Kidney epithelial cell (primary cell): ENCODE data around the gene GRM8. TPM values are rescaled to one million over a fixed set of nuclear protein-coding genes. Genes with fewer than 3 reads are reported as not detected.
A peak's percentile ranks its signal among the peaks of the same experiment; 100 is the strongest.

Experiments used
- DNase-seq: peaks from one replicate; pipeline ENCODE4 v3.0.0-alpha.2; 2010; ENCODE audit warnings: low read depth
- H3K27me3 ChIP-seq: 2 replicates; pipeline ENCODE4 v1.6.0; 2011; ENCODE audit warnings: low read length; ENCODE audit not compliant: control insufficient read depth, insufficient read depth
- H3K36me3 ChIP-seq: 2 replicates; pipeline ENCODE4 v1.5.1; 2011; ENCODE audit warnings: low read length; ENCODE audit not compliant: control insufficient read depth, insufficient read depth
- H3K4me3 ChIP-seq: 2 replicates; pipeline ENCODE4 v1.5.1; 2011; ENCODE audit warnings: low read depth, mild to moderate bottlenecking, control low read depth, low read length
- CTCF ChIP-seq: IDR thresholded peaks from 2 replicates; pipeline ENCODE4 v1.5.1; 2011; ENCODE audit warnings: mild to moderate bottlenecking, moderate library complexity, low read length, control low read depth, inconsistent platforms; ENCODE audit not compliant: insufficient read depth, poor library complexity, severe bottlenecking
- total RNA-seq: library from RNA; depleted of rRNA; stranded (reverse); fragments of >200 nt; gene quantifications from 2 replicates; pipeline ENCODE4 v1.2.3, GENCODE V29; 2015

GRM8 gene
- total RNA-seq, 1 donor from 2014 or later = 0.17 TPM

GRCh38 chr7:127137146-127137545, 115.6 kb downstream of the GRM8 start:
- DNase-seq = no peak
- Histone ChIP-seq H3K36me3 (no peaks in the 10 kb centered on the region), H3K4me3 (no peak overlapping the region), H3K27me3 (no peaks in the 10 kb centered on the region)
- no peak for TF ChIP-seq CTCF

GRCh38 chr7:127135871-127136485, 116.8 kb downstream of the GRM8 start:
- no peaks in the 10 kb centered on the region for H3K36me3 ChIP-seq
- DNase-seq = no peak
- H3K4me3 ChIP-seq = no peak overlapping the region
- H3K27me3 ChIP-seq = no peaks in the 10 kb centered on the region
- TF ChIP-seq CTCF = no peak

DNA sequence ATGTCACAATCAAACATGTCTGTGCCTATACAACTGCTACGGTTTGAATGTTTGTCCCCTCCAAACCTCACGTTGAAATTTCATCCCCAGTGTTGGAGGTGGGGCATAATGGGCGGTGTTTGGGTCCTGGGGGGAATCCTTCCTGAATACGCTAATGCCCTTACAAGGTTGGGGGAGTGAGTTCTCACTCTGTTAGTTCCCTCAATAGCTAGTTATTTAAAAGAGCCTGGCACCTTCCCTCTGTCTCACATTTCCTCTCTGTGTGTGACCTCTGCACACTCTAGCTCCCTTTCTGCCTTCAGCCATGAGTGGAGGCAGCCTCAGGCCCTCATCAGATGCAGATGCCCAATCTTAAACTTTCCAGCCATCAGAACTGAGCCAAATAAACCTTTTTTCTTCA, 129.5 kb downstream of the GRM8 start:
- Histone ChIP-seq H3K27me3 (no peaks in the 10 kb centered on the region), H3K36me3 (no peaks in the 10 kb centered on the region), H3K4me3 (no peak overlapping the region)
- TF ChIP-seq CTCF = no peak
- no peak for DNase-seq

GRCh38 chr7:127119517-127119916, 133.2 kb downstream of the GRM8 start:
- Histone ChIP-seq H3K27me3 (no peaks in the 10 kb centered on the region), H3K36me3 (no peaks in the 10 kb centered on the region), H3K4me3 (no peak overlapping the region)
- TF ChIP-seq CTCF = no peak
- no peak for DNase-seq

DNA sequence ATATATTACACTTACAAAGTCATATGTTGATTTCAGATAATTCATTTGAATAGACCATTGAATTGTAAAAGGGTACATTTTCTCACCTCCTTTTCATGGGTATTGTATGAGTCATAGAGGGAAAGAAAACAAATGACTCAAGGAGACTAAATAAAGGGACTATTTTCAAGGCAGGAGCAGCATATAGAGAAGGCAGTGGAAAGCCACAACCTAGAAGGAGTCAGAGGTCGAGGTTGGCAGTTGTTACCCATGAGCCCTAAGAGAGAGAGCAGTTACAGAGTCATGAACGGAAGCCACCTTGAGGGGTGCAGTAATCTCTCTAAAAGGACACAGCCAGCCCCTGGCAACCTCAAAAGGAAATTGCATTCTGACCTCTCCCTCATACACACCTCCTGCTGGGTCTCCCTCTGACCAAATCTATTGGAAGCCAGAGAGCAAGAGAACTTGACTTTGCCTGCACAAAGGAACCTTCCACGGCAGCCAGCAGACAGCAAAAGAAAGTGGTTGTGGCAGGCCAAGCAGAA, 137.9 kb downstream of the GRM8 start:
- TF ChIP-seq CTCF = no peak
- H3K27me3 ChIP-seq = no peaks in the 10 kb centered on the region
- DNase-seq = no peak
- no peaks in the 10 kb centered on the region for H3K36me3 ChIP-seq
- H3K4me3 ChIP-seq = no peak overlapping the region

DNA sequence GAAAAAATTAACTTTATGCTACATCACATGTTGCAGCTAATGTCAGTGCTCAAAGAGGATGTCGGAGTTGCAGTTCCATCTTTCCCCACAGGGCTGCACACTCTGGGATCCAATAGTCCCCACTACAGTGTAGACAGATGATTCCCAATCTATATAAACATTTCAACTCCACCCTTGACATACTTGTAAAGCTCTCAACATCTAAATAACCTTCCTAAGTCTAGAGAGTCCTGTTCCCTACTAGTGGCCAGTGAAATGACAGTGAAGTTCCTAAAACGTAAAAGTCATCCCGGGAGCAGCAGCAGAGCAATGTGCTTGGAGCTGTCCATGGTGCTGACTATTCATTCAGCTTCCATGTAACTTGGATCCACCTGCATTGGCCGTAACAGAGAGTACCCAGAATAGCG, 145.1 kb downstream of the GRM8 start:
- Histone ChIP-seq H3K27me3 (no peaks in the 10 kb centered on the region), H3K4me3 (no peak overlapping the region), H3K36me3 (no peaks in the 10 kb centered on the region)
- peak; percentile 5 for DNase-seq
- peak; percentile 69 for TF ChIP-seq CTCF
